SK-N-MC (cell line): ENCODE data around the gene C17orf114.

Experiments
- EZH2 ChIP-seq: fragments of 200-600 bp; sonication (generic); IDR thresholded peaks from one replicate; pipeline ENCODE4 v1.6.1; 2017; ENCODE audit warnings: antibody characterized with exemption
- FOXP2 ChIP-seq: optimal IDR thresholded peaks from 2 replicates; pipeline ENCODE3; 2011; ENCODE audit warnings: mild to moderate bottlenecking, moderate library complexity; ENCODE audit not compliant: insufficient read depth; ENCODE audit errors: extremely low read length, control extremely low read depth
- POLR2AphosphoS5 ChIP-seq: IDR thresholded peaks from 2 replicates; pipeline ENCODE4 v1.6.1; 2012; ENCODE audit warnings: mild to moderate bottlenecking, low read depth, low read length, borderline replicate concordance

DNA sequence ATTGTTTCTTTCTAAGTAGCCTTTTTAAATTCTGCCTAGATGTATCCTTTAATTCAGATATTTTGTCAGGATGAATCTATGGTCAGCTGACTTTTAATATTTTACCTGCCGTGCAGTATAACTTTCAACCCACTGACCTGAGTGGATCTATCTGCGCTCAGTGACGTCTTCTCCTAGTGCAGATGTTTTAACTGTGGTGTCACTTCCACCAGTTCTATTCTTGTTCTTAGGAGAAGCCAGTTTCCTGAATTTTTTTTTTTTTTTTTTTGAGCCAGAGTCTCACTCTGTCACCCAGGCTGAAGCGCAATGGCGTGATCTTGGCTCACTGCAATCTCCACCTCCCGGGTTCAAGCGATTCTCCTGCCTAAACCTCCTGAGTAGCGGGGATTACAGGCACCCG is 35.4 kb downstream of the C17orf114 start:
- no peak for TF ChIP-seq EZH2
- TF ChIP-seq POLR2AphosphoS5, result no peak
- TF ChIP-seq FOXP2, result no peak
